ENCODE measurements around the gene RAB35.

The RAB35 gene

GRCh38 chr12:120086801-120087621, 29.5 kb downstream of the RAB35 start:
- peak; percentile 95 for DNase-seq (ENCODE audit: low spot score)

GRCh38 chr12:120085920-120086645, 30.5 kb downstream of the RAB35 start:
- DNase-seq (ENCODE audit: low spot score) = no peak

DNA sequence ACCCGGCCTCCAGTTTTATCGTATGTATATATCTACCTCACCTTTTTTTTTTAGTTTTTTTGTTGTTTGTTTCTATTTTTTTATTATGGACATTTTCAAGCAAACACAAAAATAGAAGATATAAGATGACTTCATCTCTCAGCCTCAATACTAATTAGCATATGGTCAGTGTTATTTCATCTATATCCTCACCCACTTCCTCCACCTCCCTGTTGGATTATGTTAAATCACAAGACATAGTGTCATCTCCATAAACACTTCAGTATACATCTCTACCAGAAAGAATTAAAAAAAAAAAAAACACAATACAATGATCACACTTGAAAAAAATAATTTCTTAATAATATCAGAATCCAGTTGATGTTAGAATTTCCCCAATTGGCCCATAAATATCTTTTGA, 34.9 kb downstream of the RAB35 start:
- DNase-seq (ENCODE audit: low spot score) = no peak

DNA sequence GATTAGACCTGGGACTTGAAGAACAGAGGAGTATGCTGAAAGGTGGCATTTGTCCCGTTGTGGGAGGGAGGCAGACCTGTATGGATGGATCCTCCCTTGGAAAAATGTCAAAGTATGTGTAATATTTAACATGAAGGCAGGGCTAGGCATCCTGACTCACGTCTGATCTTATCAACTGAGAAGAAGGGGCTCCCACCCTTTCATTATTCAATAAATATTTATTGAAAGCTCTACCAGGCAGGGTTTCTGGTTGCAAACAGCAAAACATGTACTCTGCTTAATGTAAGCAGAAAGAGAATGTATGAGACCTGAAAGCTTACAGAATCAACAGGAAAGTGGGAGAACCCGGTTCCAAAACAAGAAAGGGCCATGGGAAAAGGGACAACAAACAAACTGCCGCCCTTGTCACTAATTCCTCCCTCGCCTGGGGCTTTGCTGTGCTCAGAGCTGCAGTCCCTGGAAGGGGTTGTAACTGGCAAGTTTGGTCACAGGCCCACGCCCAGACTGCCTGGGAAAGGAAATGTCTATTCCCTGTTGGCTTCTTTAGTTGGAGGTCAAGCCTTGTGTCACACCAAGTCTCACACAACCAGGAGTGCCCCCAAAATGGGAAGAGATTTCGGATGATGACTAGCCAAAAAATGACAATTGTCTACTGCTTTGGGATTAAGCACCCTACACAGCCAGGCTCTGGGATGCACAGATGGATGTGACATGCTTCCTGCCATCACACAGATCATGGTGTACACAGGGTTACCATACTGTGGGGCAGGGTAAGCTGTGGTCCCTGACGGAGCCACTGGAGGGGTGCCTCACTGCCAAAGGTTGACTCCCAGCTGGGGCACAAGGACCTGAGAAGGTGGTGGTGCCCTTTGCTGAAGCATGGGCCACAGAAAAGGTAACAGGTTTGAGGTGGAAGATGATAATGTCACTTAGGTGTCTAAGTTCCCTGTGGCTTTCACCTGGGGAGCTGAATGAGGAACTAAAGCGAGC, 36.8 kb downstream of the RAB35 start:
- no peak for DNase-seq (ENCODE audit: low spot score)

DNA sequence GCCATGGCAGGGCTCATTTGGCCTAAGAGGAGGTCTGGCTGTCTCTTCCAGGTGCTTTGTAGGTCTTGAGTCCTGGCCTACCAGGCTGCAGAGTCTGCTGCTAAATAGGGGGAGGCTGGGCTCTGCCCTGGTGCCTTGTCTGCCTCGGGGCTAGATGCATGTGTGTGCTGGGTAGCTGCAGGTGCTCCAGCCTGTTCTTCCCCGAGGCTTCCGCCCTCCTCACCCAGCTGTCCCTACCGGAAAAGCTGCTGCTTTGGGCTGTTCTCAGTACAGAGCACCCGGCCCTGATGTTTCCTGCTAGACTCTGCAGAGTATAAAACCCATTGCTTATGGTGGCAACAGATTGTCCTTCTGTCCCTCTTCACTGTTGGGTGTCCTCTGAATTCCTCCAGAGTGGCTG, 37.7 kb downstream of the RAB35 start:
- no peak for DNase-seq (ENCODE audit: low spot score)

- no peak for DNase-seq (ENCODE audit: low spot score)
Observed at GRCh38 chr12:120077260-120077659, 39.3 kb downstream of the RAB35 start.

GRCh38 chr12:120076651-120077050, 39.9 kb downstream of the RAB35 start:
- no peak for DNase-seq (ENCODE audit: low spot score)

- no peak for DNase-seq (ENCODE audit: low spot score)
Observed at GRCh38 chr12:120075034-120075616, 41.4 kb downstream of the RAB35 start.

DNA sequence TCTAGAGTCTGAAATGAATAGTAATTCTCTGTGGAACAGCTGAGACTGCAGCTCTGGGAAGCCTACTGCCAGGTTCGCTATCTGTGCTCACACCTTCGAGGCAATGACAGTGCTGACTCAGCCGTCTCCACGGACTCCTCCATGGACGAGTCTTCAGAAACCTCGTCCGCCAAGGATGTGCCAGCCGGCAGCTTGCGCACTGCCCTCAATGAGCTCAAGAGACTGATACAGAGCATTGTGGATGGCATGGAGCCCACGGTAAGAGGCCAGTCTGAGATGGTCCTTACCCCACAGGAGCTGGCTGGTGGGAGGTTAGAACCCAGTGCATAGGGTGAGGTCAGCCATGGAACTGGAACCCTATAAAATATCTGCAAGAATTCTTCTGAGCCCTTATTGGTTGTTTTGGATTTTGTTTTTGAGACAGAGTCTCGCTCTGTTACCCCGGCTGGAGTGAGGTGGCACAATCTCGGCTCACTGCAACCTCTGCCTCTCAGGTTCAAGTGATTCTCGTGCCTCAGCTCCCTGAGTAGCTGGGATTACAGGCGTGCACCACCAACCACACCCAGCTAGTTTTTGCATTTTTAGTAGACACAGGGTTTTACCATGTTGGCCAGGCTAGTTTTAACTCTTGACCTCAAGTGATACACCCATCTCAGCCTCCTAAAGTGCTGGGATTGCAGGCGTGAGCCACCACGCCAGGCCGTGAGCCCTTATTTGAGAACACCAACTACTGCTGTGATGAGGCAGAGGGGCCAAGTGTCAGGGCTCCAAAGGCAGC, 43.9 kb downstream of the RAB35 start:
- DNase-seq (ENCODE audit: low spot score) = no peak

GRCh38 chr12:120071493-120072020, 45.0 kb downstream of the RAB35 start:
- no peak for DNase-seq (ENCODE audit: low spot score)

DNA sequence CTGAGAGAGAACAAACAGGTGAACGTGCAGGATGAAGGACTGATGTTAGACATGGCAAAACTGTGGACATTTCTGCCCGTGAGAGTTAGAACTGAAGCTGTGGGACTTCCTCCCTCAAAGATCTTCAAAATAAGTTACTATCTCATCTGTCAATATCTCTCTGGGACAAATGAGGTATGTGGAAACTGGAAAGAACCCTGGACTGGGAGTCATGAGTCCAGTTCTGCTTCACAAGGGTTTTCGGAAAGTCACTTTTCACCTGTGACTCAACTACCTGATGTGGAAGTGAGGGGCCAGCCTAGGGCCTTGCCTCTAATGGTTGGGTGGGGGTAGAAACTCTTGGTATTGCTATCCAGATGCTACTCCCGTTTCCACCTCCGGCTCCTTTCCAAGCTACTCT, 47.3 kb downstream of the RAB35 start:
- no peak for DNase-seq (ENCODE audit: low spot score)

GRCh38 chr12:120067901-120068300, 48.7 kb downstream of the RAB35 start:
- DNase-seq (ENCODE audit: low spot score) = no peak

DNA sequence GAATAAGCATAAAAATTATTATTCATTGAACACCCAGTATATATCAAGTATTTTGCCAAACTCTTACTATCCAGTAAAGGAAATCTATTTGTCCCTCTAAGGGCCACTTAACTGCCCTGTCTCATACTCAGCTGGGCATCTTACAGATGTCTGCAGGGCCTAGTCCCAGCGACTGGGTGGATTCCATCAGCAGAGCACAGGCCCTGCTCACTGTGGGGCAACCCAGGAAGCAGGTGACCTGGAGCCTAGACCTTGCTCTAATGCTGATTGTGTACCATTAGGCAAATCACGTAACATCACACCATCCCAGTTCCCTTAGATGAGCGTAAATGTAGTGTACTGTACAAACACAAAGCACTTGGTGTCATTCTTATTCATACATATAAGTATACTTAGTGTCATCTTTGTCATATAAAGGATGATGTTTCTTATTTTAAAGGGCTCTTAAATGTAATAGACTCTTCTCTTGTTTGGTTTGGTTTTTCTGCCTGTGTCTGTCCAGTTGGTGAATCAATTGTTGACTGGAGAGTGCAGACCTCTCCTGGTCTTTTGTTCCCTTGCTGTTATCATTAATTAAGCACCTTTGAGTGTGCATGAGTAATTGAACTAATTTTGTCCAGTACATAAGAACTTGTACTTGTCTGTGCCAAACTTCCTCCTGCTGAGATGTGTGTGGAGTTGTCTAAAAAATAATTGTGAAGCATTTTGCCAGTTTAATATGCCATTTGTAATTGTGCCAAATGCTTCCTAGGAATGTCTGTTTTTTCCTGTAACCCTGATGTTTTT, 49.3 kb downstream of the RAB35 start:
- DNase-seq (ENCODE audit: low spot score) = no peak

DNA sequence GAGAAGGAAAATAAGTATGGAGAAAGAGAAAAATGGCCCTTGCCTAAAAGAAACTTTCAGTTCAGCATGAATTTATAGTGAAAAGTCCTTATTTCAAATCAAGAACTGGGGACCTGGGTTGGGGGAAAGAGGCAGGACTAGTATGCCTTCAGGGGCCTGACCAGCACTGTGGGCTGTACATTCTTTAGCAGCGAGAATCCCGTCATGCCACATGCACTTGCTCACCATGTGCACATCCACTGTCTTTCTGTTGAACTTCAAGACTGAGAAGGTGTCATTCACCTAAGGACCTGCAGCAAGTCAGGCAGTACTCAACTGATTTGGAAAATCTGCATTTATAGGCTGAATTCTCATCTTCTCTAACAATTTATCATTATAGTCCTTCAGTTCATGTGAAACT, 50.2 kb downstream of the RAB35 start:
- DNase-seq (ENCODE audit: low spot score) = no peak

GRCh38 chr12:120065472-120065871, 51.1 kb downstream of the RAB35 start:
- no peak for DNase-seq (ENCODE audit: low spot score)

GRCh38 chr12:120064054-120064940, 52.3 kb downstream of the RAB35 start:
- DNase-seq (ENCODE audit: low spot score) = no peak

GRCh38 chr12:120062976-120063579, 53.5 kb downstream of the RAB35 start:
- no peak for DNase-seq (ENCODE audit: low spot score)

DNA sequence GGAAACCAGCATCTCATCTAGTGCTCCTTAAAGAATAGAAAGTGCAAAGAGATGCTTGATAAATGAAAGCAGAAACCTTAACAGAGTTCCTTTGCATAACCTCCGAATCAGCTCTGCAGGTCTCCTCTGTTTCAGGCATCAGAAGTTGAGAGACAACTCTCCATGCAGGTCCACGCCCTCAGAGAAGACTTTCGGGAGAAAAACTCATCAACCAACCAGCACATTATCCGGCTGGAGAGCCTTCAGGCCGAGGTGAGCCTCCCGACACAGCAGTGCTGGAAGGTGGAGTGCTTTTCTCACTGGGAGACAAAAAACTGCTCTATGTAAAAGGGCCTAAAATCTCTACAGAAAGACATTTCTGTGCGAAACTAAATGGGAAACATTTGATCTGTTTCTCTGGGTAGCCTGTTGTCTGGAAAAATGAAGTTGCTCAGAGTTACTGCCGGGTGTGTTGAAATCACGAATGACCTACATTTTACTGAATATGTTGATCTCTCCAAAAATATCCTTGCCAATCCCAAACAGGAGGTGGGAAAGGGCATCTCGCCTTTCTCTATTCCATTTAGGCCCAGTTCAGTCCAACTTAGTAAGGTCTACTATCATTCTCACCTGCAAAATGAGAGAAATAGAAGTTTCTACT, 54.9 kb downstream of the RAB35 start:
- no peak for DNase-seq (ENCODE audit: low spot score)
